ENCODE measurements around the gene CYP1A2.

The CYP1A2 gene

GRCh38 chr15:74802862-74803447, 54.3 kb downstream of the CYP1A2 start:
- DNase-seq (ENCODE audit: low read depth, low spot score) = no peak

GRCh38 chr15:74804935-74805334, 56.3 kb downstream of the CYP1A2 start:
- no peak for DNase-seq (ENCODE audit: low read depth, low spot score)

Measured in activated CD4-positive, CD25-positive, alpha-beta regulatory T cell treated with anti-CD3 and anti-CD28 coated beads, Interleukin-2, amount 50 U/mL, for 16 hours (primary cell).